Activated CD8-positive, alpha-beta T cell treated with anti-CD3 and anti-CD28 coated beads for 36 hours (primary cell): Measurements from ENCODE around the gene MOV10. TPM values are rescaled to one million over a fixed set of nuclear protein-coding genes. Genes with fewer than 3 reads are reported as not detected.

Source experiments
- ATAC-seq: fragments of 200-7000 bp; cut with Tn5 transposase; one replicate; pipeline ENCODE4 v1.10.0; 2021; ENCODE audit warnings: mild to moderate bottlenecking, moderate library complexity
- CTCF ChIA-PET: fragments of 350-600 bp; sonication (Branson Sonifier 250); formaldehyde crosslinking; loops from one replicate; lab custom pipeline; 2021; ENCODE audit warnings: antibody characterized with exemption; lab: Charles Lee
- POLR2A ChIA-PET: fragments of 350-600 bp; sonication (Branson Sonifier 250); formaldehyde crosslinking; loops from one replicate; lab custom pipeline; 2021; ENCODE audit warnings: antibody characterized with exemption; lab: Charles Lee
- DNase-seq: peaks from one replicate; pipeline ENCODE4 v3.0.0-alpha.2; 2020
- H3K27ac Mint-ChIP-seq: one replicate; pipeline ENCODE4 v1.8.0; 2021; ENCODE audit warnings: mild to moderate bottlenecking, mixed read lengths
- H3K27me3 Mint-ChIP-seq: one replicate; pipeline ENCODE4 v1.8.0; 2021; ENCODE audit warnings: mixed read lengths
- H3K36me3 Mint-ChIP-seq: one replicate; pipeline ENCODE4 v1.8.0; 2021; ENCODE audit warnings: low read depth, mixed read lengths
- H3K4me1 Mint-ChIP-seq: one replicate; pipeline ENCODE4 v1.8.0; 2021; ENCODE audit warnings: low read depth, mixed read lengths
- H3K4me3 Mint-ChIP-seq: one replicate; pipeline ENCODE4 v1.8.0; 2021; ENCODE audit warnings: mild to moderate bottlenecking, moderate library complexity, mixed read lengths
- H3K9me3 Mint-ChIP-seq: one replicate; pipeline ENCODE4 v1.8.0; 2021; ENCODE audit warnings: mixed read lengths
- intact Hi-C: fragments of 100-400 bp; cut with micrococcal nuclease; formaldehyde crosslinking; loops from one replicate; pipeline ENCODE4 v1.10.0; 2022
- total RNA-seq, 2 experiments: library from RNA; stranded (reverse); gene quantifications; one replicate each; pipeline ENCODE4 v1.2.3, GENCODE V29; 2021
- TF ChIP-seq, protein P1 (sequence below): fragments of 200-600 bp; IDR thresholded peaks from one replicate; pipeline ENCODE4 v1.8.0; 2022; ENCODE audit warnings: antibody characterized with exemption, mild to moderate bottlenecking

Gene MOV10
- total RNA-seq, 2 experiments from 2014 or later = 77.2 to 78.5 TPM

DNA sequence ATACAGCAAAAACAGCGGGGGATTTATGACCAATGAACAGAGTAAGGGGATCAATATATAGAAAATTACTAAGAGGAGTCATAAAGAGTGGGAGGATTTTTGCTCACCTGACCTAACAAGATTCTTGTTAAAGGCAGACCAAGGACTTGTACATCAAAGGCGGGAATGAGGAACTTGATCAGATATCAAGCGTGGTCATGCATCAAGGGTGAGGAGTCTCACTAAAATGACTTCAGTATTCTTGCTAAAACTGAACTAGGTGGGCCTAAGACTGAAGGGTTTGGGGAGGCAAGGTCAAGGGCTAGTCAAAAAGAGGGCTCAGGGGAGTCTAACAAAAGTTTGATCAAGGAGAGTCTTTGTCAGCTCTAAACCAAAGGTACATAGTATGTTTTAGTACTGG, 2.1 kb downstream of the MOV10 start:
- no peaks in the 10 kb centered on the region for H3K27me3 Mint-ChIP-seq
- TF ChIP-seq, protein P1, sequence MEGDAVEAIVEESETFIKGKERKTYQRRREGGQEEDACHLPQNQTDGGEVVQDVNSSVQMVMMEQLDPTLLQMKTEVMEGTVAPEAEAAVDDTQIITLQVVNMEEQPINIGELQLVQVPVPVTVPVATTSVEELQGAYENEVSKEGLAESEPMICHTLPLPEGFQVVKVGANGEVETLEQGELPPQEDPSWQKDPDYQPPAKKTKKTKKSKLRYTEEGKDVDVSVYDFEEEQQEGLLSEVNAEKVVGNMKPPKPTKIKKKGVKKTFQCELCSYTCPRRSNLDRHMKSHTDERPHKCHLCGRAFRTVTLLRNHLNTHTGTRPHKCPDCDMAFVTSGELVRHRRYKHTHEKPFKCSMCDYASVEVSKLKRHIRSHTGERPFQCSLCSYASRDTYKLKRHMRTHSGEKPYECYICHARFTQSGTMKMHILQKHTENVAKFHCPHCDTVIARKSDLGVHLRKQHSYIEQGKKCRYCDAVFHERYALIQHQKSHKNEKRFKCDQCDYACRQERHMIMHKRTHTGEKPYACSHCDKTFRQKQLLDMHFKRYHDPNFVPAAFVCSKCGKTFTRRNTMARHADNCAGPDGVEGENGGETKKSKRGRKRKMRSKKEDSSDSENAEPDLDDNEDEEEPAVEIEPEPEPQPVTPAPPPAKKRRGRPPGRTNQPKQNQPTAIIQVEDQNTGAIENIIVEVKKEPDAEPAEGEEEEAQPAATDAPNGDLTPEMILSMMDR = no peak
- H3K4me3 Mint-ChIP-seq = peak overlapping the region; percentile 78
- POLR2A ChIA-PET = interaction anchor here (1.6 to 5.0 kb wide), 4 partner anchors 13 to 57 kb away, joined by 6 to 59 read pairs (median 46); partner anchors contain the start of genes CAPZA1 and ST7L
- no peak for DNase-seq
- H3K4me1 Mint-ChIP-seq = peaks cover 52% of the 10 kb centered on the region
- H3K27ac Mint-ChIP-seq = no peak overlapping the region
- no peaks in the 10 kb centered on the region for H3K9me3 Mint-ChIP-seq
- no peak for ATAC-seq
- intact Hi-C loops = no loop called here
- H3K36me3 Mint-ChIP-seq = peaks cover 34% of the 10 kb centered on the region
- CTCF ChIA-PET = interaction anchor here (1.5 to 4.3 kb wide), 3 partner anchors 28 to 210 kb away, joined by 5 to 19 read pairs (median 7); no protein-coding TSS in a partner anchor

DNA sequence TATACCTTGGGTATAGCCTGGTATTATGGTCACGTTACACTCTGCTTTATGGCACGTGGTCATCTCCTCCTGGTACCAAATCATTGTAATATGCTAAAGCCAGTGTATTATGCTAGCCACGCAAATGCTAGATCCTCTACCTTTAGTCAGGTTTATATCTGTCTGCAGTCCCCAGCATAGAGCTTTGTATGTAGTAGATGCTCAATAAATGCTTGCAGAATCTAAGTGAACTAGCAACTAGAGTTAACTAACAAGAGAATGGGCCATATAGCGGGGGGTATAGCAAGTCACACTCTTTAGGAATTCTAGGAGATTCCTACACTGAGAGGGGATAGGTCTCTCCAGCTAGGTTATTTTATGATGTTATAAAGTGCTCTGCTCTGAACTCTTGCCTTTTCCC, 3.0 kb downstream of the MOV10 start:
- Mint-ChIP-seq H3K27ac (no peak overlapping the region), H3K4me1 (peaks cover 49% of the 10 kb centered on the region), H3K36me3 (peaks cover 30% of the 10 kb centered on the region), H3K27me3 (no peaks in the 10 kb centered on the region), H3K9me3 (no peaks in the 10 kb centered on the region), H3K4me3 (no peak overlapping the region)
- intact Hi-C loops = no loop called here
- TF ChIP-seq, protein P1 = no peak
- ChIA-PET POLR2A (no interaction called here), CTCF (no interaction called here)
- DNase-seq = no peak
- no peak for ATAC-seq

DNA sequence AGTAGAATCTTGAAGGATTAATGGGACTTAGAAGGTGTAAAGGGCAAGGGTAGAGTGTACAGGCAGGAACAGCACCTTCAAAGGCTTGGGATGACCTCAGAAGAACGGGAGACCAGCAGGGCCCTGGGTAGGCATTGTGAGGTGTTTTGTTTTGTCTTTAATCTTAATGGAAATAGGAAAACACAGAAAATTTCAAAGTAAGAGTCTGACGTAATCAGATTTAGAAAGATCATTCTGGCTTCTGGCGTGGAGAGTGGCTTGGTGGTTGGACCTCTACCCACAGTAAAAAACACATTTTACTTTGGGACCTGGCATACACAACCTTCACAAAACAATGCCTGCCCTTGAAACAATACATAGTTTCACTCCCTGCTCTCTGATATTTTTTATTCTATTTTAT, 4.1 kb downstream of the MOV10 start:
- Mint-ChIP-seq H3K27me3 (no peaks in the 10 kb centered on the region), H3K4me1 (peaks cover 41% of the 10 kb centered on the region), H3K27ac (no peak overlapping the region), H3K4me3 (no peak overlapping the region), H3K9me3 (no peaks in the 10 kb centered on the region), H3K36me3 (peaks cover 25% of the 10 kb centered on the region)
- TF ChIP-seq, protein P1 = no peak
- ChIA-PET CTCF (no interaction called here), POLR2A (no interaction called here)
- ATAC-seq = no peak
- intact Hi-C loops = no loop called here
- no peak for DNase-seq

DNA sequence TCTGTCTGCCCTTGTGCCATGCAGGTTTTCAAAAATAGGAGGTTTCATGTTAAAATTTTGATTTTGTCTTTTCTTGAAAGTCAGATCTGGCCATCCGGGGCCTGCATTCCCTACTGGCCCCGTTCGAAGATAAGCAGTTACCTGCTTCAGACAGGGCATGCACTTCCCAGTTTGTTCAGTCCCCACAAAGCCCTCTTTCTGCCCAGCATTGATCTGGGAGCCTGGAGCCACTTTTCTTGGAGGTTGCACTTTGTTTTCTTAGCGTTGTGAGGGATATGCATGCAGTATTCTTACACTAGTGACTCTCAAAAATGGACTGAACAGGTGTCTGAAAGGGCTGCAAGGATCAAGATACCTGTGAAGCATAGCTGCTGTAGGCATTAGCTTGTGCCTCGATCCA, 11.5 kb downstream of the MOV10 start:
- ATAC-seq = no peak
- H3K27me3 Mint-ChIP-seq = no peaks in the 10 kb centered on the region
- no peak overlapping the region for H3K27ac Mint-ChIP-seq
- H3K36me3 Mint-ChIP-seq = peaks cover 9% of the 10 kb centered on the region
- H3K4me1 Mint-ChIP-seq = peaks cover 3% of the 10 kb centered on the region
- H3K9me3 Mint-ChIP-seq = no peaks in the 10 kb centered on the region
- ChIA-PET CTCF (no interaction called here), POLR2A (interaction anchor here (1.2 to 1.8 kb wide), 2 partner anchors 11 to 14 kb away, joined by 3 to 4 read pairs; partner anchors contain the start of gene MOV10)
- TF ChIP-seq, protein P1 = no peak
- intact Hi-C loops = no loop called here
- DNase-seq = no peak
- no peak overlapping the region for H3K4me3 Mint-ChIP-seq

DNA sequence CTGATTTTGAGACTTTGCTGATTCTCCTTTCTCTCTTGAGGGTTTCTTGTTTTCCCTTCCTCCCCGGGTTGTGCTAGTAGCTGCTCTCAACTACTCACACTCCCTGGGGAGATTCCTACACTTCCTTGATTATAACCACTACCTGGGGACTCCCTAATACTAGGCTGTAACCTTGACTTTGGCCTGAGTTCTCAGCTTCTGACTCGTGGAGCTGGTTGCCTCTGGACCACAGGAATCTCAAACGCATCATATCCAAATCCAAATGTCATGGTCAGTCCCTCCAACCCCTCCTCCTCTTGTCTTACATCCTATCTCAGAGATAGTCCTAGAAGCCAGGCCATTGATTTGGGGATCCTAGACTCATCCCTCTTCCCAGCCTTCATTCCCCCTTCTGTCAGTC, 12.0 kb downstream of the MOV10 start:
- ATAC-seq (no peak), DNase-seq (no peak)
- no peaks in the 10 kb centered on the region for H3K27me3 Mint-ChIP-seq
- ChIA-PET CTCF (no interaction called here), POLR2A (interaction anchor here (1.8 kb wide), 1 partner anchor 14 kb away, joined by 4 read pairs; no protein-coding TSS in a partner anchor)
- H3K9me3 Mint-ChIP-seq = no peaks in the 10 kb centered on the region
- H3K4me3 Mint-ChIP-seq = no peak overlapping the region
- peaks cover 3% of the 10 kb centered on the region for H3K4me1 Mint-ChIP-seq
- peaks cover 9% of the 10 kb centered on the region for H3K36me3 Mint-ChIP-seq
- intact Hi-C loops = no loop called here
- TF ChIP-seq, protein P1 = no peak
- no peak overlapping the region for H3K27ac Mint-ChIP-seq
